ENCODE measurements around the gene RPL29. TPM values are rescaled to one million over a fixed set of nuclear protein-coding genes. Genes with fewer than 3 reads are reported as not detected.

Gene RPL29
- total RNA-seq, 1 donor from 2014 or later, result 1,237 TPM

GRCh38 chr3:51983578-51984268, 12.0 kb downstream of the RPL29 start:
- Mint-ChIP-seq H3K36me3 (peaks cover 3% of the 10 kb centered on the region), H3K4me1 (peaks cover 23% of the 10 kb centered on the region), H3K9me3 (no peaks in the 10 kb centered on the region), H3K4me3 (peak overlapping the region; percentile 77), H3K27me3 (ENCODE audit: low read depth) (no peaks in the 10 kb centered on the region), H3K27ac (peak overlapping the region; percentile 99)
- TF ChIP-seq, protein P1, sequence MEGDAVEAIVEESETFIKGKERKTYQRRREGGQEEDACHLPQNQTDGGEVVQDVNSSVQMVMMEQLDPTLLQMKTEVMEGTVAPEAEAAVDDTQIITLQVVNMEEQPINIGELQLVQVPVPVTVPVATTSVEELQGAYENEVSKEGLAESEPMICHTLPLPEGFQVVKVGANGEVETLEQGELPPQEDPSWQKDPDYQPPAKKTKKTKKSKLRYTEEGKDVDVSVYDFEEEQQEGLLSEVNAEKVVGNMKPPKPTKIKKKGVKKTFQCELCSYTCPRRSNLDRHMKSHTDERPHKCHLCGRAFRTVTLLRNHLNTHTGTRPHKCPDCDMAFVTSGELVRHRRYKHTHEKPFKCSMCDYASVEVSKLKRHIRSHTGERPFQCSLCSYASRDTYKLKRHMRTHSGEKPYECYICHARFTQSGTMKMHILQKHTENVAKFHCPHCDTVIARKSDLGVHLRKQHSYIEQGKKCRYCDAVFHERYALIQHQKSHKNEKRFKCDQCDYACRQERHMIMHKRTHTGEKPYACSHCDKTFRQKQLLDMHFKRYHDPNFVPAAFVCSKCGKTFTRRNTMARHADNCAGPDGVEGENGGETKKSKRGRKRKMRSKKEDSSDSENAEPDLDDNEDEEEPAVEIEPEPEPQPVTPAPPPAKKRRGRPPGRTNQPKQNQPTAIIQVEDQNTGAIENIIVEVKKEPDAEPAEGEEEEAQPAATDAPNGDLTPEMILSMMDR (IDR thresholded peaks at IDR 0.05; ENCODE audit: unreplicated experiment), result no peak
- DNase-seq (ENCODE audit: low spot score in 2 of 2, unreplicated experiment in 2 of 2), result no peak

DNA sequence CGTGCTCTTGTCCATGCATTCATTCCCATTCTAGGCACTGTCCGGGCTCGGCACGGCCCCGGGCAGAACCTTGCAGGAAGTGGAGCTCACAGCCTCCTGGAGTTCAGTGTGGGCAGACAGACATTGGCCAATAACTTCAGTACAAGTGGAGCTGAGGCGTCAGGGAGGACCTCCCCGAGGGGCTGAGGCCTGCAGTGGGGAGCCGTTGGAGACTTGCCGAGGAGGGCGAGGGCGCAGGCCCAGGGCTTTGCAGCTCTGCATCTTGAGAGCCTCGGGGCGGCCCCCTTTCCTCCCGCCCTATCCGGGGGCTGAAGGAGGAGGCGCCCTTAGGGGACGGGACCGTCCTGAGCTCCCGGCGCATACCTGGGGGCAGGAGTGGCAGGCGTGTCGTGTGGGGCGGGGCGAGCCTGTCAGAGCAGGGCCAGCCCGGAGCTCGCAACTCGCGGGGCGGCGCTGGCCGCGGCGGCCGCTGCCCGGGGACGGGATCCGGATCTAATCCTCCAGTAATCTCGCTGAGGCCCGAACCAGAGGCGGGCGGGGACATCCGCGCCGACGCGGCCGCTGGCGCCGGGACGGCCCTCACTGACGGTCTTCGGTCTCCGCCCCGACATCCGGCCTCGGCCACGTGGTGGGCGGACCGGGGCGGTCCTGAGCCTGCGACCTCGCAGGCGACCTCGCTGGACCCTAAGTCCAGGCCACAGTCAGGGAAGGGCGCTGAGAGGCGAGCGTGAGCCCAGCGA, 12.7 kb downstream of the RPL29 start, which contains the start of gene ACY1:
Gene ACY1 (plus strand): TSS at position 698 of the 740 bp plus-strand sequence. CDS start 530 bp downstream, outside the sequence.
- H3K27me3 Mint-ChIP-seq (ENCODE audit: low read depth), result no peaks in the 10 kb centered on the region
- H3K4me1 Mint-ChIP-seq, result peaks cover 23% of the 10 kb centered on the region
- H3K36me3 Mint-ChIP-seq, result peaks cover 3% of the 10 kb centered on the region
- peak; percentile 71 to 85 for DNase-seq (ENCODE audit: low spot score in 2 of 2, unreplicated experiment in 2 of 2)
- H3K4me3 Mint-ChIP-seq, result peak within 1 kb of the TSS; percentile 77
- H3K27ac Mint-ChIP-seq, result peak within 1 kb of the TSS; percentile 99
- no peaks in the 10 kb centered on the region for H3K9me3 Mint-ChIP-seq
- TF ChIP-seq, protein P1 (IDR thresholded peaks at IDR 0.05; ENCODE audit: unreplicated experiment), result no peak

DNA sequence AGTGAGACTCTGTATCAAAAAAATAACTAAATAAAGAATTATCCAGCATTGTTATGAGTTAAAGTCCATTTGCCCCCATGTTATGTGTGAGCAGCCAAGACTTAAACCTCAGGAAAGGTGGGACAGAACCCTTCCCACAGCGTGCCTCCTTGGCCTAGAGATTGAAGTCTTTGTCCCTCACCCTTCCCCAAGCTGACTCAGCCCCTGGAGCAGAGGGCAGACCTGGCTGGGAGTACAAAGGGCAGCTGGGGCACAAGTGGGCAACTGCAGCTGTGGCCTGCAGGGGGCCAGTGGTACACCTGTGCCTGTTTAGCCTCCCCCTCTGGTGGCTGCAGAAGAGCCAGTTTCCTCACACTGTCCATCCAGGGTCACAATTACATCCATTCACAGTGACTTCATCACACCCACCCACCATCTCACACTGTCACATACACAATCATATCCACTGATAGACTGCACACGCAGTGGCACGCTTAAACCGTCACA, 13.3 kb downstream of the RPL29 start:
- peaks cover 21% of the 10 kb centered on the region for H3K4me1 Mint-ChIP-seq
- TF ChIP-seq, protein P1 (IDR thresholded peaks at IDR 0.05; ENCODE audit: unreplicated experiment), result peak; percentile 61
- H3K9me3 Mint-ChIP-seq, result no peaks in the 10 kb centered on the region
- no peak for DNase-seq (ENCODE audit: low spot score in 2 of 2, unreplicated experiment in 2 of 2)
- no peaks in the 10 kb centered on the region for H3K27me3 Mint-ChIP-seq (ENCODE audit: low read depth)
- H3K27ac Mint-ChIP-seq, result peak overlapping the region; percentile 98
- H3K36me3 Mint-ChIP-seq, result peaks cover 3% of the 10 kb centered on the region
- peak overlapping the region; percentile 77 for H3K4me3 Mint-ChIP-seq

DNA sequence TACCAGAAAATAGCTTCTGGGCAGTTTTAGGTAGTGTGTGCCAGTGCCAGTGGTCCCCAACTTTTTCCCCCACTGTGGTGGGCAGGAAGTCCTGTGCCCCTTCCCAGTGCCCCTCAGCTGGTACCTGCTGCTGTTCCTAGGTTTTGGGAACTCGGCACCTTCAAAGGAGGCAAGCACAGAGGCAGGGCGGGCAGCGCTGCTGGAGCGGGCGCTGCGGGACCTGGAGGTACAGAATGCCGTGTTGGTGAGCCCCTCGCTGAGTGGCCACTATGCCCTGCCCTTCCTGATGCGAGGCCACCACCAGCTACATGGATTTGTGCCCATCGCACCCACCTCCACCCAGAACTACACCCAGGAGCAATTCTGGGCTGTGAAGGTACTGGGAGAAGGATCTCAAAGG, 15.4 kb downstream of the RPL29 start:
- DNase-seq (ENCODE audit: low spot score in 2 of 2, unreplicated experiment in 2 of 2), result no peak

DNA sequence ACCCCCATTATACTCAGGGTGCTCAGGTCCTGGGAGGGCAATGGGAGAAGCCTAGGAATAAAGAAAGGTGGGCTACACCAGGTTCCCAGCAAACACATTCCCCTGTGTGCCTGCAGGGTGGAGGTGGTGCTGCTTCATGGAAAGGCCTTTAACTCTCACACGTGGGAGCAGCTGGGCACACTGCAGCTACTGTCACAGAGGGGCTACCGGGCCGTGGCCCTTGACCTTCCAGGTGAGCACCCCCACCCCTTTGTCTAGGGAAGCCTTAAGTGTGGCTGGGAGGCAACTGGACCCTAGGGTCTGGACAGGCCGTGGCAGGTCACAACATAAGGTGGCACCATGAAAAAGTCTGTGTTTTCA, 17.6 kb downstream of the RPL29 start:
- peaks cover 30% of the 10 kb centered on the region for H3K4me1 Mint-ChIP-seq
- no peak overlapping the region for H3K4me3 Mint-ChIP-seq
- no peaks in the 10 kb centered on the region for H3K9me3 Mint-ChIP-seq
- peaks cover 3% of the 10 kb centered on the region for H3K36me3 Mint-ChIP-seq
- DNase-seq (ENCODE audit: low spot score in 2 of 2, unreplicated experiment in 2 of 2), result no peak
- TF ChIP-seq, protein P1 (IDR thresholded peaks at IDR 0.05; ENCODE audit: unreplicated experiment), result no peak
- no peaks in the 10 kb centered on the region for H3K27me3 Mint-ChIP-seq (ENCODE audit: low read depth)
- H3K27ac Mint-ChIP-seq, result no peak overlapping the region

More for the DNA sequence above, 15.4 kb downstream of the RPL29 start:
- Mint-ChIP-seq H3K27ac (no peak overlapping the region), H3K4me1 (peaks cover 25% of the 10 kb centered on the region), H3K9me3 (no peaks in the 10 kb centered on the region), H3K36me3 (peaks cover 3% of the 10 kb centered on the region), H3K4me3 (no peak overlapping the region), H3K27me3 (ENCODE audit: low read depth) (no peaks in the 10 kb centered on the region)
- TF ChIP-seq, protein P1 (IDR thresholded peaks at IDR 0.05; ENCODE audit: unreplicated experiment), result no peak

All from mesothelial cell of epicardium (in vitro differentiated cells).